Measurements from ENCODE around the gene EFTUD2.

Gene EFTUD2

GRCh38 chr17:44887016-44887415, 12.2 kb downstream of the EFTUD2 start:
- DNase-seq: no peak

GRCh38 chr17:44884941-44885340, 14.3 kb downstream of the EFTUD2 start:
- DNase-seq: no peak

- no peak for DNase-seq
Measured at GRCh38 chr17:44881145-44881544, 18.1 kb downstream of the EFTUD2 start.

- no peak for DNase-seq
Measured at GRCh38 chr17:44880062-44880461, 19.2 kb downstream of the EFTUD2 start.

- no peak for DNase-seq
Measured at GRCh38 chr17:44879376-44879775, 19.9 kb downstream of the EFTUD2 start.

GRCh38 chr17:44878627-44879221, 20.5 kb downstream of the EFTUD2 start:
- DNase-seq: peak; percentile 22

- DNase-seq: no peak
Measured at GRCh38 chr17:44877121-44877520, 22.1 kb downstream of the EFTUD2 start.

GRCh38 chr17:44875761-44876160, 23.5 kb downstream of the EFTUD2 start:
- no peak for DNase-seq

GRCh38 chr17:44872131-44872768, 27.0 kb downstream of the EFTUD2 start:
- no peak for DNase-seq

- no peak for DNase-seq
Measured at GRCh38 chr17:44871556-44871955, 27.7 kb downstream of the EFTUD2 start.

GRCh38 chr17:44867841-44868240, 31.4 kb downstream of the EFTUD2 start:
- no peak for DNase-seq

- DNase-seq: no peak
Measured at GRCh38 chr17:44865931-44866330, 33.3 kb downstream of the EFTUD2 start.

- peak; percentile 44 for DNase-seq
Measured at GRCh38 chr17:44865231-44865660, 34.0 kb downstream of the EFTUD2 start.

- no peak for DNase-seq
Measured at GRCh38 chr17:44864831-44865230, 34.4 kb downstream of the EFTUD2 start.

- no peak for DNase-seq
Measured at GRCh38 chr17:44863061-44863918, 36.0 kb downstream of the EFTUD2 start.

GRCh38 chr17:44862278-44862914, 36.8 kb downstream of the EFTUD2 start:
- no peak for DNase-seq

GRCh38 chr17:44859701-44860100, 39.5 kb downstream of the EFTUD2 start:
- DNase-seq: no peak

- no peak for DNase-seq
Measured at GRCh38 chr17:44854192-44854591, 45.1 kb downstream of the EFTUD2 start.

- DNase-seq: no peak
Measured at GRCh38 chr17:44850612-44851011, 48.6 kb downstream of the EFTUD2 start.

GRCh38 chr17:44850025-44850424, 49.2 kb downstream of the EFTUD2 start:
- no peak for DNase-seq

GRCh38 chr17:44848961-44849489, 50.2 kb downstream of the EFTUD2 start:
- no peak for DNase-seq

GRCh38 chr17:44848257-44848795, 50.9 kb downstream of the EFTUD2 start:
- no peak for DNase-seq

GRCh38 chr17:44847586-44847985, 51.7 kb downstream of the EFTUD2 start, which contains the start of gene HIGD1B:
Gene HIGD1B, plus strand, starts transcription at chr17:44847883. Its CDS starts 270 bp downstream, at chr17:44848153.
- no peak for DNase-seq

Data from NCI-H526 treated with DMSO at 0.1 percent for 48 hours (cell line).